Measurements from ENCODE around the gene ACOXL. TPM values are rescaled to one million over a fixed set of nuclear protein-coding genes. Genes with fewer than 3 reads are reported as not detected.

Gene ACOXL
- total and polyA plus RNA-seq, 2 donors (not counting 3 experiments of a cell fraction or from before 2014, with no cell fraction given), result not detected

- Histone ChIP-seq H2AFZ (ENCODE audit: low read depth, low read length) (no peak overlapping the region), H3K36me3 (ENCODE audit: control insufficient read depth in 2 of 2, extremely low read depth in 1 of 2, insufficient read depth in 2 of 2, low read length in 2 of 2) (no peaks in the 10 kb centered on the region), H3K27ac (ENCODE audit: insufficient read depth, low read depth, low read length) (no peak overlapping the region), H3K9me1 (replicated peaks; ENCODE audit: control insufficient read depth, extremely low read depth, insufficient read depth, low read length) (no peaks in the 10 kb centered on the region), H3K9ac (replicated peaks; ENCODE audit: extremely low read depth, insufficient read depth, low read length) (no peak overlapping the region), H3K4me1 (ENCODE audit: control insufficient read depth, extremely low read depth, insufficient read depth, low read length) (no peaks in the 10 kb centered on the region), H3K9me3 (replicated peaks; ENCODE audit: control insufficient read depth, insufficient read depth, low read length) (no peaks in the 10 kb centered on the region), H3K79me2 (ENCODE audit: control insufficient read depth, insufficient read depth, low read length) (no peaks in the 10 kb centered on the region), H3K27me3 (ENCODE audit: control insufficient read depth in 2 of 2, insufficient read depth in 2 of 2, low read length in 2 of 2) (peaks cover 15 to 19% of the 10 kb centered on the region in 2 experiments), H3K4me2 (ENCODE audit: insufficient read depth, low read length) (no peak overlapping the region), H3K4me3 (replicated peaks in 1 of 3; ENCODE audit: insufficient read depth in 1 of 3, low read depth in 1 of 3, low read length in 3 of 3) (no peak overlapping the region), H4K20me1 (replicated peaks; ENCODE audit: control insufficient read depth, extremely low read depth, insufficient read depth, low read length) (no peaks in the 10 kb centered on the region)
- POLR2A ChIA-PET, result no interaction called here
- TF ChIP-seq GATA2 (IDR thresholded peaks at IDR 0.05; ENCODE audit: insufficient read depth, insufficient read length, low read depth, low read length) (no peak), FOS (IDR thresholded peaks at IDR 0.05; ENCODE audit: borderline replicate concordance, insufficient read depth, low read length) (no peak), POLR2A (IDR thresholded peaks at IDR 0.05; ENCODE audit: low read depth, low read length) (no peak), POLR2AphosphoS5 (IDR thresholded peaks at IDR 0.05; ENCODE audit: insufficient read depth, low read depth, low read length) (no peak), MAX (IDR thresholded peaks at IDR 0.05; ENCODE audit: insufficient read depth, insufficient read length) (no peak)
- dilution Hi-C loops (cut with MboI; ENCODE audit: extremely low pct_ligation_motif_present, low sequenced_read_pairs) (no loop called here), intact Hi-C loops (cut with micrococcal nuclease) (loop anchor here (2.0 kb wide), 1 partner anchor 19 kb away; no protein-coding TSS in a partner anchor)
- FAIRE-seq (no peak), DNase-seq (ENCODE audit: low read depth, low spot score) (no peak)
- CTCF ChIA-PET, result interaction anchor here (1.0 to 1.9 kb wide), 1 partner anchor 16 kb away, joined by 4 to 11 read pairs; no protein-coding TSS in a partner anchor
- BruUV-seq (replicated peaks), result no TSS peak
Measured at GRCh38 chr2:110771547-110772382, 39.4 kb downstream of the ACOXL start.

- no peak overlapping the region for H3K9ac ChIP-seq (replicated peaks; ENCODE audit: extremely low read depth, insufficient read depth, low read length)
- no peaks in the 10 kb centered on the region for H4K20me1 ChIP-seq (replicated peaks; ENCODE audit: control insufficient read depth, extremely low read depth, insufficient read depth, low read length)
- no peaks in the 10 kb centered on the region for H3K4me1 ChIP-seq (ENCODE audit: control insufficient read depth, extremely low read depth, insufficient read depth, low read length)
- intact Hi-C loops (cut with micrococcal nuclease) (loop anchor here (2.0 kb wide), 1 partner anchor 20 kb away; no protein-coding TSS in a partner anchor), dilution Hi-C loops (cut with MboI; ENCODE audit: extremely low pct_ligation_motif_present, low sequenced_read_pairs) (no loop called here)
- no peak overlapping the region for H3K27ac ChIP-seq (ENCODE audit: insufficient read depth, low read depth, low read length)
- peaks cover 15 to 16% of the 10 kb centered on the region in 2 experiments for H3K27me3 ChIP-seq (ENCODE audit: control insufficient read depth in 2 of 2, insufficient read depth in 2 of 2, low read length in 2 of 2)
- H2AFZ ChIP-seq (ENCODE audit: low read depth, low read length), result no peak overlapping the region
- no peaks in the 10 kb centered on the region for H3K9me1 ChIP-seq (replicated peaks; ENCODE audit: control insufficient read depth, extremely low read depth, insufficient read depth, low read length)
- H3K9me3 ChIP-seq (replicated peaks; ENCODE audit: control insufficient read depth, insufficient read depth, low read length), result no peaks in the 10 kb centered on the region
- CTCF ChIA-PET, result interaction anchor here (1.9 kb wide), 1 partner anchor 17 kb away, joined by 11 read pairs; no protein-coding TSS in a partner anchor
- POLR2A ChIA-PET, result no interaction called here
- FAIRE-seq (no peak), DNase-seq (ENCODE audit: low read depth, low spot score) (no peak)
- no peak overlapping the region for H3K4me2 ChIP-seq (ENCODE audit: insufficient read depth, low read length)
- BruUV-seq (replicated peaks), result no TSS peak
- TF ChIP-seq MYC (IDR thresholded peaks at IDR 0.05; ENCODE audit: low read depth, low read length) (no peak), MAX (IDR thresholded peaks at IDR 0.05; ENCODE audit: insufficient read depth, insufficient read length) (no peak), CTCF (IDR thresholded peaks at IDR 0.05; ENCODE audit: extremely low read depth in 1 of 2, insufficient read depth in 1 of 2, low read depth in 1 of 2, low read length in 2 of 2) (no peak), EZH2 (IDR thresholded peaks at IDR 0.05; ENCODE audit: borderline replicate concordance, low read depth, low read length, severe bottlenecking) (no peak), GATA2 (IDR thresholded peaks at IDR 0.05; ENCODE audit: insufficient read depth, insufficient read length, low read depth, low read length) (no peak), POLR2AphosphoS5 (IDR thresholded peaks at IDR 0.05; ENCODE audit: insufficient read depth, low read depth, low read length) (no peak), POLR2A (IDR thresholded peaks at IDR 0.05; ENCODE audit: low read depth, low read length) (no peak), JUN (IDR thresholded peaks at IDR 0.05; ENCODE audit: borderline replicate concordance, insufficient read depth, insufficient read length, low read depth) (no peak), FOS (IDR thresholded peaks at IDR 0.05; ENCODE audit: borderline replicate concordance, insufficient read depth, low read length) (no peak)
- H3K4me3 ChIP-seq (replicated peaks in 1 of 3; ENCODE audit: insufficient read depth in 1 of 3, low read depth in 1 of 3, low read length in 3 of 3), result no peak overlapping the region
- no peaks in the 10 kb centered on the region for H3K36me3 ChIP-seq (ENCODE audit: control insufficient read depth in 2 of 2, extremely low read depth in 1 of 2, insufficient read depth in 2 of 2, low read length in 2 of 2)
- H3K79me2 ChIP-seq (ENCODE audit: control insufficient read depth, insufficient read depth, low read length), result no peaks in the 10 kb centered on the region
Measured at GRCh38 chr2:110772383-110772755, 40.0 kb downstream of the ACOXL start.
